K562 (cell line): ENCODE measurements around the gene ABHD16A. TPM values are rescaled to one million over a fixed set of nuclear protein-coding genes. Genes with fewer than 3 reads are reported as not detected.

ENCODE experiments used
- ARHGAP35 ChIP-seq: fragments of 450-650 bp; IDR thresholded peaks from 2 replicates; pipeline ENCODE4 v1.6.1; 2018; ENCODE audit not compliant: partially characterized antibody
- C11orf30 ChIP-seq: fragments of 450-650 bp; IDR thresholded peaks from 2 replicates; pipeline ENCODE4 v1.6.1; 2016; ENCODE audit warnings: low read depth, mild to moderate bottlenecking
- CBFA2T3 ChIP-seq: fragments of 450-650 bp; IDR thresholded peaks from 2 replicates; pipeline ENCODE4 v1.6.1; 2017
- CUX1 ChIP-seq: fragments of 200-800 bp; sonication (Bioruptor generic); IDR thresholded peaks from 2 replicates; pipeline ENCODE4 v1.6.1; 2016; ENCODE audit warnings: missing genetic modification characterization, missing compliant biosample characterization
- DPF2 ChIP-seq: fragments of 450-650 bp; IDR thresholded peaks from 2 replicates; pipeline ENCODE4 v1.6.1; 2016
- HDAC6 ChIP-seq: IDR thresholded peaks from 2 replicates; pipeline ENCODE4 v1.6.1; 2012; ENCODE audit warnings: low read depth, mild to moderate bottlenecking, control low read depth, inconsistent platforms, low read length, moderate library complexity
- MCM3 ChIP-seq: fragments of 450-650 bp; IDR thresholded peaks from 2 replicates; pipeline ENCODE4 v1.6.1; 2016
- NBN ChIP-seq: fragments of 450-650 bp; IDR thresholded peaks from 2 replicates; pipeline ENCODE4 v1.6.1; 2016; ENCODE audit warnings: low read depth, mild to moderate bottlenecking
- NELFE ChIP-seq: IDR thresholded peaks from 2 replicates; pipeline ENCODE4 v1.6.1; 2011; ENCODE audit warnings: mild to moderate bottlenecking; ENCODE audit not compliant: insufficient read depth, insufficient read length
- NRF1 ChIP-seq, 2 experiments: fragments of 450-650 bp; IDR thresholded peaks in 1 of 2; conservative IDR thresholded peaks in 1 of 2; 2 replicates each; pipeline ENCODE4 v1.6.1; 2014; ENCODE audit warnings: mild to moderate bottlenecking in 2 of 2
- SAFB2 ChIP-seq: fragments of 200-400 bp; formaldehyde crosslinking; IDR thresholded peaks from 2 replicates; pipeline ENCODE4 v1.6.1; 2018; ENCODE audit warnings: borderline replicate concordance, low read length, low read depth, moderate library complexity; ENCODE audit not compliant: severe bottlenecking
- SIN3A ChIP-seq, 2 experiments: fragments of 150-350 bp in 1 of 2; IDR thresholded peaks; 2 replicates each; pipeline ENCODE4 v1.6.1; 2011 to 2016; ENCODE audit warnings: borderline replicate concordance in 2 of 2, low read depth in 2 of 2, low read length in 2 of 2, mild to moderate bottlenecking in 2 of 2, moderate library complexity in 2 of 2; ENCODE audit not compliant: control insufficient read depth in 1 of 2
- TCF7L2 ChIP-seq: fragments of 150-350 bp; IDR thresholded peaks from 2 replicates; pipeline ENCODE4 v1.6.1; 2016; ENCODE audit warnings: low read depth, mild to moderate bottlenecking, low read length, moderate library complexity
- TEAD1 ChIP-seq, 2 experiments: fragments of 450-650 bp in 1 of 2; sonication (generic) in 1 of 2; formaldehyde crosslinking; IDR thresholded peaks; 2 replicates each; pipeline versions ENCODE4 v1.4.0 to v1.8.0; 2020 to 2022; ENCODE audit warnings: mild to moderate bottlenecking in 2 of 2, missing genetic modification reagents in 1 of 2
- XRCC3 ChIP-seq: fragments of 450-650 bp; IDR thresholded peaks from 2 replicates; pipeline ENCODE4 v1.6.1; 2017; ENCODE audit warnings: mild to moderate bottlenecking, moderate library complexity
- ZNF41 ChIP-seq: fragments of 250-450 bp; sonication (Bioruptor Pico); conservative IDR thresholded peaks from 2 replicates; pipeline ENCODE4 v1.4.0; 2020; ENCODE audit warnings: mild to moderate bottlenecking
- ZNF444 ChIP-seq: fragments of 250-450 bp; sonication (Bioruptor Pico); IDR thresholded peaks from 2 replicates; pipeline ENCODE4 v1.4.0; 2020; ENCODE audit warnings: mild to moderate bottlenecking, moderate library complexity
- ZNF655 ChIP-seq: fragments of 250-450 bp; sonication (Bioruptor Pico); IDR thresholded peaks from 2 replicates; pipeline ENCODE4 v1.5.0; 2021
- ZSCAN32 ChIP-seq: fragments of 450-650 bp; formaldehyde crosslinking; IDR thresholded peaks from 2 replicates; pipeline ENCODE4 v1.4.0; 2020; ENCODE audit warnings: mild to moderate bottlenecking, moderate library complexity
- polyA plus RNA-seq, 8 experiments: library from polyadenylated mRNA; depleted of rRNA in 4 of 8; stranded (reverse) in 5 of 8; unstranded in 3 of 8; fragments of >200 nt; fragmentation: Nextera tagmentation in 2 of 8; fragmentation: Illumina TruSeq in 1 of 8; extraction: Ambion mirVana in 2 of 8; extraction: Trizol in 1 of 8; gene quantifications; 2 replicates each; pipeline versions ENCODE4 v1.2.1 to v1.2.3, GENCODE V29; 2011 to 2014; ENCODE audit warnings: inconsistent platforms in 1 of 8, missing spikeins in 1 of 8
- total RNA-seq, 7 experiments: library from RNA; depleted of rRNA in 6 of 7; stranded (reverse); fragments of >200 nt in 6 of 7; fragmentation: Illumina TruSeq in 2 of 7; extraction: Trizol in 2 of 7; gene quantifications; 2 replicates each; pipeline versions ENCODE4 v1.2.1 to v1.2.3, GENCODE V29; 2011 to 2021; ENCODE audit warnings: low replicate concordance in 1 of 7
- TF ChIP-seq, protein P1 (sequence below): fragments of 250-450 bp; sonication (Bioruptor Pico); IDR thresholded peaks from 2 replicates; pipeline ENCODE4 v1.4.0; 2020
- TF ChIP-seq, protein P2 (sequence below): fragments of 250-450 bp; sonication (Bioruptor Pico); IDR thresholded peaks from 2 replicates; pipeline ENCODE4 v1.4.0; 2020; ENCODE audit warnings: mild to moderate bottlenecking

The ABHD16A gene
- total and polyA plus RNA-seq, 9 of the 15 experiments (the other 6 are each of a cell fraction or from before 2014, with no cell fraction given) = 25.8 to 120 (median 81.6) TPM

DNA sequence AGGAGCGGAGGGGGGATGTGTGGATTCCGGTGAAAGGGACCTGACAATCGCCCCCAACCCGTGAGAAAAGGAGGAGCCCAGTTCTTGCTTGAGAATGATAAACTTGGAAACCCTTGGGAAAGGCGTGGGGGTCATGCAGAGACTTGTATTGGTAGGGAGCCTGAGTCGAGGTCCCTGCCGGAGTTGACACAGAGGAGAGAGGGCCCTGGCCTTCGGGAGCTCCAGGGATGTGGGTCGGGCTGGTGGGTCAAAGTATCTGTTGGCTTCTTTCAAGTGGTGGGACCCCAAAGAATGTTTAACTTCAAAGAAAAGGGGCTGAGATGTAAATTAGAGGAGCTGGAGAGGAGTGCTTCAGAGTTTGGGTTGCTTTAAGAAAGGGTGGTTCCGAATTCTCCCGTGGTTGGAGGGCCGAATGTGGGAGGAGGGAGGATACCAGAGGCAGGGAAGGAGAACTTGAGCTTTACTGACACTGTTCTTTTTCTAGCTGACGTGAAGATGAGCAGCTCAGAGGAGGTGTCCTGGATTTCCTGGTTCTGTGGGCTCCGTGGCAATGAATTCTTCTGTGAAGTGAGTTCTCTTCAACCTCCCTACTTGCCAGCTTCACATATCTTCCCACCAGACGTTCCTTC lies 36.7 kb downstream of the ABHD16A start (continued):
- TF ChIP-seq, protein P1, sequence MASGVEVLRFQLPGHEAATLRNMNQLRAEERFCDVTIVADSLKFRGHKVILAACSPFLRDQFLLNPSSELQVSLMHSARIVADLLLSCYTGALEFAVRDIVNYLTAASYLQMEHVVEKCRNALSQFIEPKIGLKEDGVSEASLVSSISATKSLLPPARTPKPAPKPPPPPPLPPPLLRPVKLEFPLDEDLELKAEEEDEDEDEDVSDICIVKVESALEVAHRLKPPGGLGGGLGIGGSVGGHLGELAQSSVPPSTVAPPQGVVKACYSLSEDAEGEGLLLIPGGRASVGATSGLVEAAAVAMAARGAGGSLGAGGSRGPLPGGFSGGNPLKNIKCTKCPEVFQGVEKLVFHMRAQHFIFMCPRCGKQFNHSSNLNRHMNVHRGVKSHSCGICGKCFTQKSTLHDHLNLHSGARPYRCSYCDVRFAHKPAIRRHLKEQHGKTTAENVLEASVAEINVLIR (CRISPR knock-in tag) = no peak
- TF ChIP-seq, protein P2, sequence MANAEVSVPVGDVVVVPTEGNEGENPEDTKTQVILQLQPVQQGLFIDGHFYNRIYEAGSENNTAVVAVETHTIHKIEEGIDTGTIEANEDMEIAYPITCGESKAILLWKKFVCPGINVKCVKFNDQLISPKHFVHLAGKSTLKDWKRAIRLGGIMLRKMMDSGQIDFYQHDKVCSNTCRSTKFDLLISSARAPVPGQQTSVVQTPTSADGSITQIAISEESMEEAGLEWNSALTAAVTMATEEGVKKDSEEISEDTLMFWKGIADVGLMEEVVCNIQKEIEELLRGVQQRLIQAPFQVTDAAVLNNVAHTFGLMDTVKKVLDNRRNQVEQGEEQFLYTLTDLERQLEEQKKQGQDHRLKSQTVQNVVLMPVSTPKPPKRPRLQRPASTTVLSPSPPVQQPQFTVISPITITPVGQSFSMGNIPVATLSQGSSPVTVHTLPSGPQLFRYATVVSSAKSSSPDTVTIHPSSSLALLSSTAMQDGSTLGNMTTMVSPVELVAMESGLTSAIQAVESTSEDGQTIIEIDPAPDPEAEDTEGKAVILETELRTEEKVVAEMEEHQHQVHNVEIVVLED (CRISPR knock-in tag) = no peak
- TF ChIP-seq C11orf30 = no peak
- TF ChIP-seq ZSCAN32 = no peak
- TF ChIP-seq CBFA2T3 = no peak
- no peak for TF ChIP-seq XRCC3
- 0 out of 2 replicates have a peak, but pooled peaks have one; percentile 47 for TF ChIP-seq ZNF444 (CRISPR knock-in tag)
- TF ChIP-seq SAFB2 = no peak
- no peak for TF ChIP-seq NRF1 (conservative IDR thresholded peaks at IDR 0.05 in 1 of 2, IDR thresholded peaks at IDR 0.05 in 1 of 2)
- TF ChIP-seq CUX1 (CRISPR knock-in tag) = no peak
- TF ChIP-seq HDAC6 = no peak
- TF ChIP-seq ZNF655 = no peak
- no peak for TF ChIP-seq ARHGAP35
- no peak for TF ChIP-seq TEAD1 (CRISPR knock-in tag; IDR thresholded peaks at IDR 0.05)
- no peak for TF ChIP-seq NBN
- TF ChIP-seq NELFE = no peak
- no peak for TF ChIP-seq TCF7L2
- TF ChIP-seq DPF2 = peak; percentile 38; the same call in 1 of the 2 replicates
- TF ChIP-seq MCM3 = no peak
- no peak for TF ChIP-seq ZNF41 (CRISPR knock-in tag)
- TF ChIP-seq SIN3A (IDR thresholded peaks at IDR 0.05; ENCODE audit: borderline replicate concordance in 2 of 2, control insufficient read depth in 1 of 2, low read depth in 2 of 2, low read length in 2 of 2) = peak; percentile 29 to 59; a peak in 3 of 4 replicates
